Hematopoietic multipotent progenitor cell treated with erythropoietin and hydrocortisone succinate and interleukin-3 and kit ligand, for 17 days (in vitro differentiated cells): ENCODE data around the gene CELF2.

Source experiments
- DNase-seq: peaks from one replicate; pipeline ENCODE4 v3.0.0-alpha.2; 2015; ENCODE audit warnings: low spot score

CELF2 gene

GRCh38 chr10:11249152-11249807 is 231.6 kb downstream of the CELF2 start:
- no peak for DNase-seq

DNA sequence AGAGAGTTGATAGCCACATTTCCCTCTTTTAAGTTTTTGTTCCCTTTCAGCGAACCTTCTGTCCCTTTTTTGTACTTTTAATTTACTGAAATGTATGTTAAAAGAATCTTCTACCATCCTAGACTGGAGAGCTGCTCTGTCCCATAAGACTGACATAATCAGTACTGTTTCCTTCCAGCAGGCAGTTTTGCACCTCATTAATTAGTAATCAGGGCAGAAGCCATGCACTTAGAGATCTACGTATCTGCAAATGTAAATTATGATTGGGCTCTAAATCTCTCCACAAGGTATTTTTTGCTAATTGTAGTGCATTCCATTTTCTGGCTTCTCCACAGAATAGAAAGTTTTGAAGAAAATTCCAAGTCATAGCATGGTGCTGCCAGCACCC is 232.1 kb downstream of the CELF2 start:
- DNase-seq = no peak

DNA sequence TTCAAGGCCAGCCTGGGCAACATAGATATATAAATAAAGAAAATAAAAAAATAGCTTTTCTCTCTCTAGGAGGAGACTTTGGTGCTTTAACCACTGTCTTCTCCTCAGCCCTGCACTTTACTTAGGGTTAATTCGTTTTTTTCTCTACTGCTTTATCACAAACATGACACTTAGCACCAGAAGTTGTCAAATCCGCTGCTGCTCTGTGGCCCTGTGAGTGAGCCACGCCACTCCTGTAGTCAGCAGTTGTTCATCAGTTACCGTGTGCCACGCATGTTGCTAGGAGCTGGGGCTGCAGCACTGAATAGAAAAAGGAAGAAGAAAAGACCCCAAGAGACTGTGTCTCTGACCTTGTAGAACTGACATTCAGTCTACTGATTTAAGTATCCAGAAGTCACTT is 232.6 kb downstream of the CELF2 start:
- no peak for DNase-seq

DNA sequence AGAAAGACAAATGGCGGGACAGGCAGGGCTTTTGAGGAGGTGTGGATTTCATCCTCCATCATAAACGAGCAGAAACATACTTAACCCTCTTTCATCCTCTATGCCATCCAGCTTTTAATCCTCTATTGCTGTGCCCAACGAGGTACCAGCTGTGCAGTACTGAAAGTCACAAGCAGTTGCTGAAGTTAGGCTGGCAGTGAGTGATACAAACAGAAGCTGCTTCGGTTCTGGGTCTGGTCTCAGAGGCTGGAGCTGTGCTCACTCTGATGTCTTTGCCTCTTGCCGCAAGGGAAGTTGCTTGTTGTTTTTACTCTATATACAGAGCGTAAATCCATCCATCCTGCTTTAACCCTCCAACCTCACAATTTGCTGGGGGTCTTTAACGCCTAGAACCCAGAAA is 235.2 kb downstream of the CELF2 start:
- no peak for DNase-seq

DNA sequence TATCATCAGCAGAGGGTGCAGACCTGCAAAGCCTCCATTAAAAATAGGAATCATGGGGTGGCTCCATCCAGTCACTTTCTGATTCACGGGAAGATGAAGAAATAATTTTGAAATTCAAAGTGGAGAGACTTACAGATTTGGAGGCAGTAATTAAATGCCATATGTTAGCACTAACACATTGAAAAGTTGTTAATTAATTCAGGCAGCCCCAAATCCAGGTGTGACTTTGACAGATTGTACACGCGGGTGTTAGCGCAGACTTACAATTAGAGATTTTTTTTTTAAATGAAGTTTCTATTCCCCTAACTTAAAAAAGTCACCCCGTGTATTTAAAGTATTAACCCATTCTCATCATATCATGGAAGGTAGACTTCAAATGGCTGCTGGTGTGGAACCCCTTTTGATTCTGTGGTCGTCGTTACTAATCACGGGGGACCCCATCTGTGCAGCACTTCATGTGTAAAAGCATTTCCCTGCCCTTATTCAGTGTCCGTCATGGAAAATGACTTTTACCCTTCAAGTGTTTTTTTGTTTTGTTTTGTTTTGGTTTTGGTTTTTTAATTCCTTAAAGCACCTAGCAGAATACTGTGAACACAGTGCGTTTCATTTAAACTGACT is 235.8 kb downstream of the CELF2 start:
- DNase-seq = no peak

- DNase-seq = no peak
Observed at GRCh38 chr10:11255156-11255555, 237.5 kb downstream of the CELF2 start.

DNA sequence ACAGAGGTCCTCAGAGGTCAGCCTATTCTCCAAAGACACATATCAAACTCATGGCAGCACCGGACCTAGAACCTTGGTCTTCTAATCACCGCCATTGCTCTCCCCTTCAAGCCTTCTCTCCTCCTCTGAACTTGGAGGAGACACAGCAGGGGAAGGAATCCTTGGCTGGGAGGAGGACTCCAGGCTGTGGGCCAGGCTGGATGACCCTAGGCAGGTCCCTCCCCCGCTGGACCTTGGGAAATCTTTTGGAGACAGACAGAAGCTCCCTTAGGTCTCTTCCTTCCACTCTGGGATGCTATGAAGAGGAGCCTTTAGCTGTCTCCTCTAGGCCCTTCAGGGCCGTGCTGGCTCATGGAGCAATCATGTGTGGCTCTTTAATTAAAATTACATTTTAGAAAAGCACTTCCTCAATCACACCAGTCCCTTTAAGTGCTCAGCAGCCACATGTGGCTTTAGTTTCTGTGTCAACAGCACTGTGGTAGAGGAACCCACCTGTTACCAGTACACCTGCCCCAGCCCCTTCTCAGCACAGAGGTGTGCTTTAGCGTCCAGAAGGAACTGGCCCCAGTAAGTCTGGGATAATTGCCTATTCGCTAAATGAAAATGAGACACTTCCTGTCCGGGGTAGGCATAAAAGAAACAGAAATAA is 238.2 kb downstream of the CELF2 start:
- DNase-seq = no peak

- no peak for DNase-seq
Observed at GRCh38 chr10:11256896-11257295, 239.2 kb downstream of the CELF2 start.

GRCh38 chr10:11257440-11258090 is 239.9 kb downstream of the CELF2 start:
- no peak for DNase-seq

GRCh38 chr10:11260170-11260569 is 242.5 kb downstream of the CELF2 start:
- DNase-seq = no peak

- DNase-seq = no peak
Observed at GRCh38 chr10:11261143-11261542, 243.5 kb downstream of the CELF2 start.

- DNase-seq = no peak
Observed at GRCh38 chr10:11261687-11262493, 244.2 kb downstream of the CELF2 start.

- no peak for DNase-seq
Observed at GRCh38 chr10:11262494-11263345, 245.0 kb downstream of the CELF2 start.

- DNase-seq = no peak
Observed at GRCh38 chr10:11263767-11264166, 246.1 kb downstream of the CELF2 start.

- DNase-seq = no peak
Observed at GRCh38 chr10:11264296-11265048, 246.8 kb downstream of the CELF2 start.

DNA sequence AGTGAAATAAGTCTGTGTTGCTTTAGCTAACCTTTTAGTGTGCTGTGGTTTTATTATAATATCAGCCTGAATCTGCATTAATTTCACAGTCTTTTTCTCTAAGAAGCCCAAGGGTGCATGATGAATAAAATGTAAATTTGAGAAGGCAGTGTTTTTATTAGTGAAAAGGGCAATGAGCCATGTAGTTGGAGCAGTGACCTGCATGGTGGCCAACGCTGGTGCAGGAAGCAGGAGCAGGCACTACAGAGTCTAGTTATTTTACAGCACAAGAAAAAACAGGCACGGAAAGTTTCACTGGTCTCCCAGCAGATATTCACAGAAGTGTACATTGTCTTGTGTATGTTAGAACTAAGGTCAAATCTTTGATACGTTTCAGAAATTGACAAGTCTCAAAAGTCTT is 247.8 kb downstream of the CELF2 start:
- no peak for DNase-seq

- no peak for DNase-seq
Observed at GRCh38 chr10:11266426-11266825, 248.8 kb downstream of the CELF2 start.

DNA sequence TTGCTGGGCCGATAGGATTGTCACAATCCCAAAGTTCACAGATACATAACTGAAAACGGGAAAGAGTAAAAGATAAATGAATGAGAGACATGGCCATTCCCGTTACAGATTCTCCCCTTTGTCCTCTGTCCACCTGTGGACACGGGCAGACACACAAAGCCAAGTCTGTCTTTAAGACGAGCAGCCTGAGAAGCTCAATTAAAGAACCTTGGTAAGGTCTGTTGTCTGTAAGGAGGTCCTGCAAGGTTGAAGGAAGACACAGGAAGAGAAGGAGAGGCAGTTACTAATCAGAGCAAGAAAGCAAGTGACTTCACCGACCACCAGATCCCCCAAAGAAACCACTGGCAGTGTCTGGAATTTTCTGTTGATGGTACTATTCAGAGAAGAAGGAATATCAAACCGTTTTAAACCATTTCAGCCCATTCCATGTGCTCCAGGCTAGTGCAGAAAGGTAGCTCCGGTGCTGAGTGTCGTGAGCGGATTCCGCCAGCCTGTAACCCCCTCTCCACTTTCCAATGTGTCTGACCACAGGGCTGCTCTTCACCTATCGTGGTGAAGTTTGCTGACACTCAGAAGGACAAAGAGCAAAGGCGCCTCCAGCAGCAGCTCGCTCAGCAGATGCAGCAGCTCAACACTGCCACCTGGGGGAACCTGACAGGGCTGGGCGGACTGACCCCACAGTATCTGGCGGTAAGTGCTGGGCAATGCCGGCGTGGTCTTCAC is 252.6 kb downstream of the CELF2 start:
- no peak for DNase-seq

DNA sequence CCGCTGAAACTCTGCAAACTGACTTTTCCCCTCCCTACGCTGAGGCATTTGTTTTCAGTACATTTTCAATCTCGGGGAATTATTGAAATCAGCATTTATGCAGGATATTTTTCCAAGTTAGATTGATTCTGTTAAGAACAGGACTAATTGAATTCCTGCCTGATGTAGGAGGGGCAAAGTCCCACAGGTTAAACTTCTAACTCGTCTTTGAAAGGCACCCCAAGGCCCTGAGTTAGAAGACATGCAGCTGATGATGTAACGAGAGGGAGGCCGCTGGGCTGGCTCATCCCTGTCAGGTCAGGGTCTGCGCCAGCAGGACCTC is 253.1 kb downstream of the CELF2 start:
- DNase-seq = no peak

- no peak for DNase-seq
Observed at GRCh38 chr10:11272915-11273389, 255.3 kb downstream of the CELF2 start.
